Nephron progenitor cell (in vitro differentiated cells): ENCODE measurements around the gene TRAPPC3.
"Not testable (repeated sequence)": the region's sequence is repeated elsewhere in the genome, so short reads cannot be mapped to it uniquely, and the experiment has no call there.

Source experiments
- DNase-seq: peaks from one replicate; pipeline ENCODE4 v3.0.0; 2021
- H3K27ac Mint-ChIP-seq: 2 replicates; pipeline ENCODE4 v1.8.0; 2021; ENCODE audit warnings: mild to moderate bottlenecking, moderate library complexity, mixed read lengths
- H3K27me3 Mint-ChIP-seq: 2 replicates; pipeline ENCODE4 v1.8.0; 2021; ENCODE audit warnings: mild to moderate bottlenecking, low read depth, mixed read lengths; ENCODE audit not compliant: poor library complexity
- H3K36me3 Mint-ChIP-seq: 2 replicates; pipeline ENCODE4 v1.8.0; 2021; ENCODE audit warnings: low read depth, mixed read lengths
- H3K4me1 Mint-ChIP-seq: 2 replicates; pipeline ENCODE4 v1.8.0; 2021; ENCODE audit warnings: mixed read lengths
- H3K4me3 Mint-ChIP-seq: 2 replicates; pipeline ENCODE4 v1.8.0; 2021; ENCODE audit warnings: mild to moderate bottlenecking, moderate library complexity, mixed read lengths
- H3K9me3 Mint-ChIP-seq: 2 replicates; pipeline ENCODE4 v1.8.0; 2021; ENCODE audit warnings: mild to moderate bottlenecking, moderate library complexity, mixed read lengths
- TF ChIP-seq, protein P1 (sequence below): fragments of 200-600 bp; sonication (generic); IDR thresholded peaks from 2 replicates; pipeline ENCODE4 v1.5.0; 2021; ENCODE audit warnings: antibody characterized with exemption

The TRAPPC3 gene

DNA sequence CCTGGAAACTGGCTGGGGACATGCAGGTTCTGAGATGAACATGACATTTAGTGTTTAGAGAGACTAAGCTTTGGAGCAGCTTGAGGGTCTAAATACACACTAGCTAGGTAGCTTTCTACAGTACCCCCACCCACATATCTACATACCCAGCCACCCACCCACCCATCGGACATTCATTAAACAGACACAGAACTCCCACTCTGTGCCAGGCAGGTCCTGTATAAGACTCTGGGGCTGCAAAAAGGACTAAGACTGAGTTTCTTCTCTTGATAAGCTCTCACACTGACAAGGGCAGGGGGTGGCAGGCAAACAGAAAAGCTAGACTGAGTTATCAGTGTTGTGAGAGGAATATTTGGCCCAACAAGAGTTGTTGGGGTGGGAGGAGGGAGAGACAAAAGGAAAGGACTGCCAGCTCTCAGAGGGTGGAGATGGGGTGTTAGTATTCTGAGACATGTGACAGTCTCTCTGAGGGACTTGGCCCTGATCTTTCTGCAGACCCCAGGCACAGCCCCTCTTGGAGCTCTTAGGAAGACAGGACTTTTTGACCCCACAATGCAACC, 13.5 kb upstream of the TRAPPC3 start:
- Mint-ChIP-seq H3K4me3 (peak overlapping the region; percentile 83), H3K27me3 (no peaks in the 10 kb centered on the region), H3K36me3 (peaks cover 32% of the 10 kb centered on the region), H3K4me1 (peaks cover 71% of the 10 kb centered on the region), H3K9me3 (no peaks in the 10 kb centered on the region), H3K27ac (peak overlapping the region; percentile 84)
- TF ChIP-seq, protein P1, sequence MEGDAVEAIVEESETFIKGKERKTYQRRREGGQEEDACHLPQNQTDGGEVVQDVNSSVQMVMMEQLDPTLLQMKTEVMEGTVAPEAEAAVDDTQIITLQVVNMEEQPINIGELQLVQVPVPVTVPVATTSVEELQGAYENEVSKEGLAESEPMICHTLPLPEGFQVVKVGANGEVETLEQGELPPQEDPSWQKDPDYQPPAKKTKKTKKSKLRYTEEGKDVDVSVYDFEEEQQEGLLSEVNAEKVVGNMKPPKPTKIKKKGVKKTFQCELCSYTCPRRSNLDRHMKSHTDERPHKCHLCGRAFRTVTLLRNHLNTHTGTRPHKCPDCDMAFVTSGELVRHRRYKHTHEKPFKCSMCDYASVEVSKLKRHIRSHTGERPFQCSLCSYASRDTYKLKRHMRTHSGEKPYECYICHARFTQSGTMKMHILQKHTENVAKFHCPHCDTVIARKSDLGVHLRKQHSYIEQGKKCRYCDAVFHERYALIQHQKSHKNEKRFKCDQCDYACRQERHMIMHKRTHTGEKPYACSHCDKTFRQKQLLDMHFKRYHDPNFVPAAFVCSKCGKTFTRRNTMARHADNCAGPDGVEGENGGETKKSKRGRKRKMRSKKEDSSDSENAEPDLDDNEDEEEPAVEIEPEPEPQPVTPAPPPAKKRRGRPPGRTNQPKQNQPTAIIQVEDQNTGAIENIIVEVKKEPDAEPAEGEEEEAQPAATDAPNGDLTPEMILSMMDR, result no peak
- no peak for DNase-seq

DNA sequence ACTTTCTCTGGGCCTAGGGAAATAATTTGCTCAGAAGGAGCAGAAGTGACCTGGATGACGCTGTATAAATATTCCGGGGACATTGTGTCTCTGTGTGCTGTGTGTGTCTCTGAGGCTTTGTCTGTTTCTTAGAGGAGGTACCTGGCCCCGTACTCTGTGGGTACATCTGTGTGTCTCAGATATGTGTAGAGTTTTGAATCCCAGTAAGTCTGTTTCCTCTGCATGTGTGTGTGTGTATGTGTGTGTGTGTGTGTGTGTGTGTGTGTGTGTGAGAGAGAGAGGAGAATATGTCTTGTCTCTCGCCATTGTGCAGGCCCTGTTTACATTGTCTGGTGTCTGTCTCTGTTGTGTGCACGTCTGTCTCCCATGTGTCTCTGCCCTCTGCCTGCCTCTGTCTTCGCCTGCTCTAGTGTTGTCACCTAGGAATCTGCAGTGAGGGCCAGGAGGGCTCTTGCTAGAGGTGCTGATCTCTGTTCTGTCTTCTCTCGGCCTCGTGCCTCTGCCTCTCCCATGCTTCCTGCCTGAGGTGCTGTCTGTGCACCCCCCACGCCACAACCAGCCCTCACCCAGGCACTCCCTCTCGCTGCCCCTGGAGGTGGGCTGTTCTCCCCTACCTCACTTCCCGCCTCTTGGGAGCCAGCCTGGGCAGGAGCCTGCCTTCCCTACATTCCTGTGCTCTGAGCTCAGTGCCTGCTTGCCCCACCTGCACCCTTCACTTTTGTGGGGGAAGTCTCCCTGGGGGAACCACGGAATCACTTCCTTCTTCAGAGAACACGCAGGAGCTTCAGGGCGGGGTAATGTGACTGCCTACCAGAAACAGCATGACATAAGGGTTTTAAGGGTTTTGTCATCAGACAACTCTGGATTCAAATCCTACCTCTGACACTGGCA, 12.6 kb upstream of the TRAPPC3 start:
- peaks cover 70% of the 10 kb centered on the region for H3K4me1 Mint-ChIP-seq
- no peaks in the 10 kb centered on the region for H3K27me3 Mint-ChIP-seq
- DNase-seq, result no peak
- H3K9me3 Mint-ChIP-seq, result no peaks in the 10 kb centered on the region
- H3K4me3 Mint-ChIP-seq, result peak overlapping the region; percentile 83
- H3K36me3 Mint-ChIP-seq, result peaks cover 27% of the 10 kb centered on the region
- TF ChIP-seq, protein P1, result no peak
- peak overlapping the region; percentile 84 for H3K27ac Mint-ChIP-seq

DNA sequence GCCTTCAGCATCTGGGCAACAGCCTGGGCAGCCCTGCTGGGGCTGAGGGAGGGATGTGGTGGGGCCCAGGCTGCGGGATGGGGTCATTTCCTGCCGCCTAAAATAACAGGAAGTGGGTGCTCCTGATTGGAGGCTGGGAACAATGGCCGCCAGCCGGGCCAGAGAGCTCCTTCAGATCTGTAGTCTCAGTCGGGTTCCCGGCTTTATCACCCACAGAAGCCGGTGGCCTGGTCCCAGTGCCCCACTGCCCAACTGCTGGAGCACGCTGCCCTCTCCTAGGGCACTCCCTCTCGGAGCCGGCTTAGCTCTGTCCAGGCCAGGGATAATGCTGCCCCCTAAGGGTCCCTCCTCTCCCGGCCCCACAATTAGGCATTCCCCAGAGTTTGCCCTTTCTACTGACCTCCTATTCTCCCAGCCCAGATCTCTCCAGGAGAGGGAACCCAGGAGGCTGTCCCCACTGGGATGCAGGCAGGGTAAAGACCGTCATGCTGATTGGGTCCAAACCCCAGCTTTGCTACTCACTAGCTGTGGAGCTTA, 11.7 kb upstream of the TRAPPC3 start:
- peak; percentile 63 for DNase-seq
- Mint-ChIP-seq H3K4me1 (peaks cover 61% of the 10 kb centered on the region), H3K27me3 (no peaks in the 10 kb centered on the region), H3K9me3 (no peaks in the 10 kb centered on the region), H3K36me3 (peaks cover 22% of the 10 kb centered on the region), H3K4me3 (peak overlapping the region; percentile 83), H3K27ac (peak overlapping the region; percentile 84)
- TF ChIP-seq, protein P1, result peak; percentile 34

DNA sequence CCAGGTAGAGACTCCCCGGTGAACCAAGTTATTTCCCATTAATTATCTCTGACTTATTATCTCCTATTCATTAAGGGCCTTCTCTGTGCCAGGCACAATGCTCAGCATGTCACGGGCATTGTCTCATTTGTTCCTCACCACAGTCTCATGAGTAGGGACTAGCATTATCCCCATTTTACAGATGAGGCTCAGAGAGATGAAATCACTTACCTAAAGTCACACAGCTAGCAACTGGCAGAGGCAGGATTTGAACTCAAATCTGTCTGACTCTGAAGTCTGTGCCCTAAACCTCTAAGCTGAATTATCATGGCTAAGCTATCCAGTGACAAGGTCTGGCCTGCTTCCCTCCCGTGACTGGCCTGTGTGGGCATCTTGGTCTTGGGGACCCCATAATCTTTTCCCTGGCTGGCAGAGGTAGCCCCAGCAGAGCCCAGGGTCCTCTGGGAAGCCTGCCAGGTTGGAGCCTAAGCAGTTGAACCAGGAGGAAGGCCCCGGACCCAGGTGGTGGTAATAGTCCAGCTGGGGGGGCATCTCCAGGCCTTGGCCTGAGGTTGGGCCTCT, 11.2 kb upstream of the TRAPPC3 start:
- TF ChIP-seq, protein P1, result no peak
- no peaks in the 10 kb centered on the region for H3K9me3 Mint-ChIP-seq
- DNase-seq, result no peak
- H3K4me3 Mint-ChIP-seq, result peak overlapping the region; percentile 83
- H3K36me3 Mint-ChIP-seq, result peaks cover 22% of the 10 kb centered on the region
- H3K27me3 Mint-ChIP-seq, result no peaks in the 10 kb centered on the region
- H3K27ac Mint-ChIP-seq, result peak overlapping the region; percentile 72
- peaks cover 58% of the 10 kb centered on the region for H3K4me1 Mint-ChIP-seq

DNA sequence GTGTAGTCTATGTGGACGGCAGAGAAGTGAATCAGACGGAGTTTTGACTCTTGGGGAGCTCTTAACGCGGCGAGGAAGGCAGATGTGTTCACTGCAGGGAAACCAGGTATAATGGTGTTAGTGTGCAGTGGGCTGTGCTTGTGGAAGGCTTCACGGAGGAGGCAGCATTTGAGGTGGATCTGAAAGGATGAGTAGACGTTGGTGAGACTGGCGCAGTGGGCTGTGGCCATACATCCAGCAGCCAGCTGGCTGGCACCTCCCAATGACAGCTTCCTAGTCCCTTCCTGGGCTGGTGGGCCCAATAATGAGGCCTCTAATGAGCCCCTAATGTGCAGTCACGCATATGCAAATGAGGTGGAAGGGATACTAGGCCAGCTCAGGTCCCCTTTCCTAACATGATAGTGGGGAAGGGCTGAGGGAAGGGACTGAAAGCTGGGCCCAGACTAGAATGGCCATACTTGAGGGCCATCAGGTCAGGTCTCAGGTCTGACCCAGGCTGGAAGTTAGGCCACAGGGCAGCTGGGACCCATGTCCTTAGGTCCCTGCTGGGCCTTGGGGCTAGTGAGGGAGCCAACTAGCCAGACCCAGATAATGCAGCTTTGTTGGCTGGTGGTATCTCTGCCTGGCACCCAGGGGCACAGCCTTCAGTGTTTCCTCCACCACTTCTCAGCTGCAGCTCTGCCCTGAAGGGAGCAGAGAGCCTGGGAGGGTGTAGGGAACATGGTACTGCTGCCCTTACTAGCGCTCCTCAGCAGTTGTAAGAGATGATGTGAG, 10.5 kb upstream of the TRAPPC3 start:
- Mint-ChIP-seq H3K27me3 (no peaks in the 10 kb centered on the region), H3K27ac (peak overlapping the region; percentile 95), H3K4me3 (peak overlapping the region; percentile 54), H3K4me1 (peaks cover 63% of the 10 kb centered on the region), H3K9me3 (no peaks in the 10 kb centered on the region), H3K36me3 (peaks cover 20% of the 10 kb centered on the region)
- no peak for DNase-seq
- TF ChIP-seq, protein P1, result no peak

DNA sequence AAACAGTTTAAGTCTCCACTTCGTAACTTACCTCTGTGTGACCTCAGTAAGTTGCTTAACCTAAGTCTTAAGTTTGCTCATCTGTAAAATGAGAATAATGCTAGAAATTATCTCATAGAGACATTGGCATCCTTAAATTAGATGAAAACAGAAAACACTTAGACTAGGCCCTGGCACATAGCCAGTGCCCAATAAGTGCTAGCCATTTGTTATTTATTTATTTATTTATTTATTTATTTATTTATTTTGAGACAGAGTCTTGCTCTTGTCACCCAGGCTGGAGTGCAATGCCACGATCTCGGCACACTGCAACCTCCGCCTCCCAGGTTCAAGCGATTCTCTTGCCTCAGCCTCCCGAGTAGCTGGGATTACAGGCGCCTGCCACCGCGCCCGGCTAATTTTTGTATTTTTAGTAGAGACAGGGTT, 9.6 kb upstream of the TRAPPC3 start:
- Mint-ChIP-seq H3K36me3 (peaks cover 13% of the 10 kb centered on the region), H3K4me1 (peaks cover 66% of the 10 kb centered on the region), H3K4me3 (peak overlapping the region; percentile 87)
- not testable (repeated sequence) for DNase-seq, H3K27me3 Mint-ChIP-seq, H3K9me3 Mint-ChIP-seq, H3K27ac Mint-ChIP-seq
